GM12875 (cell line): ENCODE data around the gene OBSCN.

Source experiments
- H3K4me3 ChIP-seq: one replicate; pipeline ENCODE4 v1.5.1; 2011; ENCODE audit warnings: low read depth, low read length, control low read depth
- CTCF ChIP-seq: IDR thresholded peaks from 2 replicates; pipeline ENCODE4 v1.5.1; 2011; ENCODE audit warnings: low read depth, mild to moderate bottlenecking, control low read depth, inconsistent platforms, low read length, moderate library complexity, borderline replicate concordance; ENCODE audit not compliant: insufficient read depth

Gene OBSCN

DNA sequence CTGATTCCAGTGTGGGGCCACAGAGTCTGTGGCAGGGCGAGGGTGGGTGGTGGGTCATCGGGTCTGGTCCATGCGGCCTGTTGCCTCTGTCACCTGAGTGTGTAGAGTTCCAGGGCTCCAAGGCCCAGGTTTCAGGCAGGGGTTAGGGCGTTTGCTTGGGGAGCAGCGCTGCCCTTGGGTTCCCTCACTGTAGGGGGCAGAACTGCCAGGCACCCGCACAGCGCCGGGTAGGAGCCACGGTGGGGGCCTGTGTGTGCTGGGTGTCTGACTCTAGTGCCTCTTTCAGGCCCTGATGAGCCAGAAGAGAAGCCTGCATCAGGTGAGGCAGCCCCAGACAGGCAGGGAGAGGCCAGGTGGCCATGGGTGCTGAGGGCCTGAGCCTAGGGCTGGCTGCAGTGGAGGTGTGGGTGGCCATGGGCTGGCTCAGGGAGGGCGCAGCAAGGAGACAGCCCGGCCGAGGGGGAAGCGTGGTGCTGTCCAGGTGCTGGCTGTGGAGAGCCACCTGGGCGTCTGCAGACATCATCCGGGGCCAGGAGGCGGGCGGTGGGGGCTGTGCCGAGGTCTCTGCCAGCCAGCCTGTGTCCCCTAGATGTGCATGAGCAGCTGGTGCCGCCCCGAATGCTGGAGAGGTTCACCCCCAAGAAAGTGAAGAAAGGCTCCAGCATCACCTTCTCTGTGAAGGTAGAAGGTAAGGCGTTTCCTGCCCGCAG, 126.5 kb downstream of the OBSCN start:
- no peak overlapping the region for H3K4me3 ChIP-seq
- TF ChIP-seq CTCF, result no peak

- H3K4me3 ChIP-seq, result no peak overlapping the region
- no peak for TF ChIP-seq CTCF
Observed at GRCh38 chr1:228334954-228335353, 127.1 kb downstream of the OBSCN start.

GRCh38 chr1:228335406-228336307, 127.8 kb downstream of the OBSCN start:
- no peak overlapping the region for H3K4me3 ChIP-seq
- TF ChIP-seq CTCF, result no peak

GRCh38 chr1:228336308-228337030, 128.6 kb downstream of the OBSCN start:
- H3K4me3 ChIP-seq, result no peak overlapping the region
- no peak for TF ChIP-seq CTCF

DNA sequence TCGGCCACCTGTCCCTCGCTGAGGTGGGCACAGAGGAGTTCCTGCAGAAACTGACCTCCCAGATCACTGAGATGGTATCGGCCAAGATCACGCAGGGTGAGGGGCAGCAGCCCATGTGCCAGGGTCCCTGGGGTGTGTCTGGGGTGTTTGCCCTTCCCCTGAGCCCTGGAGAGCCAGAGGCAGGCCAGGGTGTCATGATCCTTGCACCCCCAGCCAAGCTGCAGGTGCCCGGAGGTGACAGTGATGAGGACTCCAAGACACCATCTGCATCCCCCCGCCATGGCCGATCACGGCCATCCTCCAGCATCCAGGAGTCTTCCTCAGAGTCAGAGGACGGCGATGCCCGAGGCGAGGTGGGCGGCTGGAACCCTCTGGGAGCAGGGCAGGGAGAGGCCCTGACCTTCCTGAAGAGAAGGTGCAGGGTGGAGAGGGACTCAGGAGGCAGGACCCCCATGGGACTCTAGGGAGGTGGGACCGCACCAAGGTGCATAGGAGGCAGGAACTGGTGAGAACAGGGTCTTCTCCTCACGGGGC, 129.3 kb downstream of the OBSCN start:
- no peak for TF ChIP-seq CTCF
- H3K4me3 ChIP-seq, result no peak overlapping the region

DNA sequence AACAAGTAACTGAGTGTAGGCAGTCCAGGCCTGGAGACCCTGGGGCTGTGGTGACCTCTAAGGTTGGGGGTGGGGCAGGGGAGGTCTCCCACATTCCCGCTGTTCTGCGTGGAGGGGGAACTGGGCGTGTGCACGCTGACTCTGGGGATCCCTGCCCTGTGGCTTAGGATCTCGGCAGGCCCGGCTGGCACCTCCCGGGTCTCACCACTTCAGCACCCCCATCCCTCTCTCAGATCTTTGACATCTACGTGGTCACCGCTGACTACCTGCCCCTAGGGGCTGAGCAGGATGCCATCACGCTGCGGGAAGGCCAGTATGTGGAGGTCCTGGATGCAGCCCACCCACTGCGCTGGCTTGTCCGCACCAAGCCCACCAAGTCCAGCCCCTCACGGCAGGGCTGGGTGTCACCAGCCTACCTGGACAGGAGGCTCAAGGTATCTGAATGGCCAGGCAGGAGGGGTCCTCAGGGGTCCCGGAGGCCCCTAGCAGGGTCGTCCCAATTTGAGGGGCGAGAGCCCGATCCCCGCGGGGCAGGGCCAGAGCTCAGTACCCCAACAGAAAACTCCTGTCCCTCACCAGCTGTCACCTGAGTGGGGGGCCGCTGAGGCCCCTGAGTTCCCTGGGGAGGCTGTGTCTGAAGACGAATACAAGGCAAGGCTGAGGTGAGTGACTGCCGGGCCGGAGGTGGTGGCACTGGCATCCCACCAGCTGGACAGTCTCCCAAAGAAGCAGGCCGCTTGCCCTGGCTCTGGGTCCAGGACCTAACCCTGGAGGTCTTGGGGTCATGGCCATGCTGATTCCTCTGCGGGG, 130.1 kb downstream of the OBSCN start:
- no peak overlapping the region for H3K4me3 ChIP-seq
- TF ChIP-seq CTCF, result no peak
